PC-9 (cell line): ENCODE measurements around the gene SPATS1.

ENCODE experiments used
- EZH2 ChIP-seq: fragments of 200-600 bp; sonication (generic); IDR thresholded peaks from 2 replicates; pipeline ENCODE4 v1.8.0; 2017; ENCODE audit warnings: antibody characterized with exemption, low read depth
- TF ChIP-seq, protein P1 (sequence below): fragments of 200-600 bp; sonication (generic); conservative IDR thresholded peaks from 2 replicates; pipeline ENCODE4 v1.6.1; 2017; ENCODE audit warnings: mixed run types, antibody characterized with exemption, mild to moderate bottlenecking, moderate library complexity

DNA sequence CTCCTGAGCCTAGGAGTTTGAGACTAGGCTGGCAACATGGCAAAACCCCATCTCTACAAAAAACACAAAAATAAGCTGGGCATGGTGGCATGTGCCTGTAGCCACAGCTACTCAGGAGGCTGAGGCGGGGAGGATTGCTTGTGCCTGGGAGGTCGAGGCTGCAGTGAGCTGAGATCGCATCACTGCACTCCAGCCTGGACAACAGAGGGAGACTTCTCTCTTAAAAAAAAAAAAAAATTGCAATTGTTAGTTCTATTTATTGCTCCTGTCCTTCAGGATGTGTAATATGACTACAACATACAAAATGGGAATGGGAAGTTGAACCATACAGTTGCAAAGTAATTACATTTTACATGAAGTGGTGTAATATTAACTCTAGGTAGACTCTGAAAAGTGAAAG, 21.2 kb upstream of the SPATS1 start:
- TF ChIP-seq, protein P1, sequence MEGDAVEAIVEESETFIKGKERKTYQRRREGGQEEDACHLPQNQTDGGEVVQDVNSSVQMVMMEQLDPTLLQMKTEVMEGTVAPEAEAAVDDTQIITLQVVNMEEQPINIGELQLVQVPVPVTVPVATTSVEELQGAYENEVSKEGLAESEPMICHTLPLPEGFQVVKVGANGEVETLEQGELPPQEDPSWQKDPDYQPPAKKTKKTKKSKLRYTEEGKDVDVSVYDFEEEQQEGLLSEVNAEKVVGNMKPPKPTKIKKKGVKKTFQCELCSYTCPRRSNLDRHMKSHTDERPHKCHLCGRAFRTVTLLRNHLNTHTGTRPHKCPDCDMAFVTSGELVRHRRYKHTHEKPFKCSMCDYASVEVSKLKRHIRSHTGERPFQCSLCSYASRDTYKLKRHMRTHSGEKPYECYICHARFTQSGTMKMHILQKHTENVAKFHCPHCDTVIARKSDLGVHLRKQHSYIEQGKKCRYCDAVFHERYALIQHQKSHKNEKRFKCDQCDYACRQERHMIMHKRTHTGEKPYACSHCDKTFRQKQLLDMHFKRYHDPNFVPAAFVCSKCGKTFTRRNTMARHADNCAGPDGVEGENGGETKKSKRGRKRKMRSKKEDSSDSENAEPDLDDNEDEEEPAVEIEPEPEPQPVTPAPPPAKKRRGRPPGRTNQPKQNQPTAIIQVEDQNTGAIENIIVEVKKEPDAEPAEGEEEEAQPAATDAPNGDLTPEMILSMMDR, result no peak
- TF ChIP-seq EZH2, result no peak
